AG09309 (cell line): ENCODE data around the gene CDK9.

Experiments used
- DNase-seq: peaks from one replicate; pipeline ENCODE4 v3.0.0-alpha.2; 2010; ENCODE audit warnings: low read depth
- H3K4me3 ChIP-seq: 2 replicates; pipeline ENCODE4 v1.5.1; 2011; ENCODE audit warnings: mild to moderate bottlenecking, low read depth, low read length, moderate library complexity; ENCODE audit not compliant: control insufficient read depth
- TF ChIP-seq, protein P1 (sequence below): IDR thresholded peaks from 2 replicates; pipeline ENCODE4 v1.5.1; 2011; ENCODE audit warnings: mild to moderate bottlenecking, low read depth, low read length, inconsistent platforms; ENCODE audit not compliant: insufficient read depth, control insufficient read depth; ENCODE audit errors: missing control alignments

CDK9 gene

DNA sequence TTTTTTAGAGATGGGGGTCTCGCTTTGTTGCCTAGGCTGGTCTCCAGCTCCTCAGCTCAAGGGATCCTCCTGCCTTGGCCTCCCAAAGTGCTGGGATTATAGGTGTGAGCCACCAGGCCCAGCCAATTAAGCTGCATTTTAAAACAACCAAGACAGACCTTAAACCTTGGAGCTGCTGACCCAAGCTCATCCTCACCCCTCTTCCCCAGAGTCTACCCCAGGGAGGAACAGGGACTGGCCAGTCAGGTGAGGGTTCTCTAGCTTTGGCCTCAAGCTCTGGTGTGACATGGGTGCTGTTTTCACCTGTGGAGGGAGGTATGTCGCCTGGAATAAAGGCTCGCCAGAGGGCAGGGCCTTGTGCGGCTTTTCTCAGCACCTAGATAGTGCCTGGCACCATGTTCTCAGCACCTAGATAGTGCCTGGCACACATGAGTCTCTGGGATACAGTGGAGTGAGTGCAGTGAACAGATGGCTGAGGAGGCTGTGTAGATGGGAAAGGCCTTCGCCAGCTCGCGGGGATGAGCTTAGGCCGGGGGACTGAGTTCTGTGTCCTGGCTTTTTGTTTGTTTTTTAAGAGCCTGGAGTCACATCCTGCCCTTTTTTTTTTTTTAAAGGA lies 7.4 kb downstream of the CDK9 start:
- no peak overlapping the region for H3K4me3 ChIP-seq
- no peak for DNase-seq
- TF ChIP-seq, protein P1, sequence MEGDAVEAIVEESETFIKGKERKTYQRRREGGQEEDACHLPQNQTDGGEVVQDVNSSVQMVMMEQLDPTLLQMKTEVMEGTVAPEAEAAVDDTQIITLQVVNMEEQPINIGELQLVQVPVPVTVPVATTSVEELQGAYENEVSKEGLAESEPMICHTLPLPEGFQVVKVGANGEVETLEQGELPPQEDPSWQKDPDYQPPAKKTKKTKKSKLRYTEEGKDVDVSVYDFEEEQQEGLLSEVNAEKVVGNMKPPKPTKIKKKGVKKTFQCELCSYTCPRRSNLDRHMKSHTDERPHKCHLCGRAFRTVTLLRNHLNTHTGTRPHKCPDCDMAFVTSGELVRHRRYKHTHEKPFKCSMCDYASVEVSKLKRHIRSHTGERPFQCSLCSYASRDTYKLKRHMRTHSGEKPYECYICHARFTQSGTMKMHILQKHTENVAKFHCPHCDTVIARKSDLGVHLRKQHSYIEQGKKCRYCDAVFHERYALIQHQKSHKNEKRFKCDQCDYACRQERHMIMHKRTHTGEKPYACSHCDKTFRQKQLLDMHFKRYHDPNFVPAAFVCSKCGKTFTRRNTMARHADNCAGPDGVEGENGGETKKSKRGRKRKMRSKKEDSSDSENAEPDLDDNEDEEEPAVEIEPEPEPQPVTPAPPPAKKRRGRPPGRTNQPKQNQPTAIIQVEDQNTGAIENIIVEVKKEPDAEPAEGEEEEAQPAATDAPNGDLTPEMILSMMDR, result no peak

DNA sequence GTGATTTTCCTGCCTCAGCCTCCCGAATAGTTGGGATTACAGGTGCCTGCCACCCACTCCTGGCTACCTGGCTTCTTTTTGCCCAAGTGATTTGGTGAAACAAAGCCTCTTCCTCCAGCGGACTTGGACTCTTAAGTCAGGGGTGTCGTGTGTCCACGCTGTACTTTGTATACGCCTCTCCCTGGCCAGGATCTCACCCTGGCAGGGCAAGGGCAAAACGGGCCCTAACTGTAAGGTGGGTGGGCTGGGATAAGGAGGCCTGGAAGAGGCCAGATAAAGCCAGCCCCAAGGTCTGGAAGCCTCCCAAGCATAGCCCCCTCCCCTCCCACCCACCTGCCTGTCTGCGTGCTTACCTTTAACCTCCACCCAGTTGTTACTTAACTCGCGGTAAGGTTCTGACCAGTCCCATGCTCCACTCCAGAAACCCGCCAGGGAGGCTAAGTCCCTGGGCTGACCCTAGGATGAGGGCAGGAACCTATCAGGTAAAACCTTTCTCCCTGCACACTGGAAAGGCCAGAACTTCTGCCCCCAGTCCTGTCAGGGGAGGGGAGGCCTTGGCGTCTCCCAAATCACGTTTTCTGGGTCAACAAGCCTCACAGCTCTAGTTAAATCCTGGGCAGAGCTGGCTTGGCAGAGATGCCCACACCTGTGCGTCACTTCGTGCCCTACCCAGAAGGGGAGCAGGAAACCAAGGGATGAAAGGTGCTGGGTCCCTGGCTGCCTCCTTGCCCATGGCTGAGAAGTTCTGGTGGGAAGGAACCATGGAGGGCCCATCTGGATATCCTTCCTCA lies 8.4 kb downstream of the CDK9 start:
- DNase-seq, result no peak
- no peak overlapping the region for H3K4me3 ChIP-seq
- TF ChIP-seq, protein P1, result no peak

DNA sequence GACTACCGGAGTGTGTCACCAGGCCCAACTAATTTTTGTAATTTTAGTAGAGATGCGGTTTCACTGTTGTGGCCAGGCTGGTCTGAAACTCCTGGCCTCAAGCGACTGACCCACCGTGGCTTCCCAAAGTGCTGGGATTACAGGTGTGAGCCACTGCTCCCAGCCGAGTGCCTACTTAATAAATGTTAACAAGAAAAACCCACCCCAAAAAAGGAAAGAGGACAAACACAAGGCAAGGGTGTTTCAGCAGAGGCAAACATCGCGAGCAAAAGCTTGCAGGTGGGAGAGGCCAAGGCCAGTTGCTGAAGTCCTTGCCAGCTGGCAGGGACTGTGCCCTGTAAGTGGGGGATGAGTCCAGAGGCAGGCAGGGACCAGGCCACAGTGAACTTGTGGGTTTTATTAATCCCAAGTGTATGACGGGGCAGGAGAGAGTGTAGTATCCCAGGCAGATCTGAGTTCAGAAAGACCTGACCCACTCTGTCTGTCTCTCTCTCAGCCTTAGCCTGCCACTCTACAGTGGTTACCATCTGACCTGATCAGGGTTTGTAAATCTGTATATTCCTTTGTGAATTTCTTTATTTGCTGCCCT lies 10.5 kb downstream of the CDK9 start:
- TF ChIP-seq, protein P1, result no peak

DNA sequence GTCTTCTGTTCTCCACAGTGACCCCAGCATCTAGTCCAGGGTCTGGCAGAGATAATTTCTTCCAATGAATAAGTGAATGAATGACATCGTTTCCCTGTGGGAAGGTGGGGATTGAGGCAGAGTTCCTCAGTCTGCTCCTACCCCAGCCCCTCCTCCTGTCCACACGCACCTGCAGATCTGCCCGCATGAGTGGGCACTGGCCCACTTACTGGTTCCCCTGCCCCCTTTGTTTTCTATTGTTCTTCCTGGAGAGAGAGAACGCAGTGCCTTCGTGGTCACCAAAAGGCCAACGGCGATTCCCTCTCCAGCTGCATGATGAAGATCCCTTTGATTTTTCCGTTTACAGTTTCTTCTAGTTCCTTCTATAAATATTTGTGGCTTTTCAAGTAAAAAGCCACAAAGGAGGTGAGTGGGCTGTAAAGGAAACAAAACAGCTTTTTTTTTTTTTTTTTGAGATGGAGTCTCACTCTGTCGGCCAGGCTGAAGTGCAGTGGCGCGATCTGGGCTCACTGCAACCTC lies 11.1 kb downstream of the CDK9 start:
- TF ChIP-seq, protein P1, result no peak
- no peak for DNase-seq

More for the DNA sequence above, 10.5 kb downstream of the CDK9 start:
- no peak for DNase-seq
- no peak overlapping the region for H3K4me3 ChIP-seq

DNA sequence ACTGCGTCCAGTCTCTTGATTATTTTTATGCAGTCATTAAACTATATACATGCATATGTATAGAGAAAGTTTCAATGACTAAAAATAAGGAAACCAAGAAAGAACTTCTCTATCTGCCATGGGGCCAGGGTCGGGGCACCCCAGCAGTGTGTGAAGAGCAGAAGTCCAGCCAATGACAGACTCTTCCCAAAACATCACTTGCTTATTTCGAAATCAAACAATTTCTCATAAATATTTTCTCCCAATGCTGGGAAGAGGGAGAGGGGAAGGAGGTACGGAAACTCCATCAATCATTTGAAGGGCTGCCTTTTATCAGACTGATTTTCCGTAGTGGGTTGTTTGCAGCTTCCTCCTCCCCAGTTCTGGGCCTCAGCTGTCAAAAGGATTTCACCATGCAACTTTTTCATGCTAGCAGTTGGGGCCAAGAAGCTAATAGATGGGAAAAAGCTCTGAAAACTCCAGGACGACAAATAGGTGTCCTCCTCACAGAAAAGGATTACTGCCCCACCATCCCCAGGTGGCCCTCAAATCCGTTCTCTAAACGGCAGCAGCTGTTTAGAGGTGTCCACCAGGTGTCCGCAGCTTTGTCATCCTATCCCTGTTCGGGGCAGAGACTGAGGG lies 16.2 kb downstream of the CDK9 start:
- H3K4me3 ChIP-seq, result peak overlapping the region; percentile 49
- DNase-seq, result no peak
- TF ChIP-seq, protein P1, result no peak

More for the DNA sequence above, 11.1 kb downstream of the CDK9 start:
- no peak overlapping the region for H3K4me3 ChIP-seq

DNA sequence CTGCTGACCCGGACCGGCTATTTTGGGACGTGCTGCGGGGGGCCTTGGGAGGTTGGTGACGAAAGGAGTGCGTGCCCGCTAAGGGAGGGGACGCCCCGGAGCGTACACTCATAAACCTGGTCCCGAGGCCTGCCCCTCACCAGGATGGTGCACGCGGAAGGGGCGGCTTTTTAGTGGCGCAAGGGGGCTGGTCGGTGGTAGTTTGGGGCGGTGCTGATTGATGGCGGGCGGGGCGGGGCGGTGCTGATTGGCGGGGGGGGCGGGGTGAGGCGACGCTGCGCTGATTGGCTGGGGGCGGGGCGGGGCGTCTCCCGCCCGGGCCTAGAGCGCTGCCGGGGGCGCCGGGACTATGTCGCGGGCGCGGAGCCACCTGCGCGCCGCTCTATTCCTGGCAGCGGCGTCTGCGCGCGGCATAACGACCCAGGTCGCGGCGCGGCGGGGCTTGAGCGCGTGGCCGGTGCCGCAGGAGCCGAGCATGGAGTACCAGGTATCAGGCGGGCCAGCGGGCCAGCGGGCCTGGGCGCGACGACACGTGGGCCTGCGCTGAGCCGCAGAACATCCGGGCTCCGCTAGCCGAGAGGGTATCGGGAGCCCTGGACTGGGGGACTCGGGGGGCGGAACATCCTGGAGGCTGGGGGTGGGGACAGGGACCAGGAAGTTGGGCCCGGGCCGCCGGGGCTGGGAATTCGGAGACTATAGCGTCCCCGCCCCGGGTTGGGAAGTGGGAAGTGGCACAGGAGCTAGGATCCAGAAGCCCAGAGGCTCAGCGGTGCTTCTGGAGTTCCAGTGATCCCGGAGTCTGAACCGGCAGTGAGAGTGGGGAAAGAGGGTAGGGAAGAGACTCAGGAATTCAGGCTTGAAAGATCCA lies 17.0 kb downstream of the CDK9 start, which contains the start of gene FPGS:
FPGS (plus strand) TSS at position 307 of the 868 bp plus-strand sequence; CDS start at position 350, 43 bp downstream.
- DNase-seq, result no peak
- TF ChIP-seq, protein P1, result no peak
- H3K4me3 ChIP-seq, result peak within 1 kb of the TSS; percentile 61
